HepG2 (cell line): ENCODE results near the gene PAGE5.

ENCODE experiments used
- CTCF ChIP-seq: sonication (generic); formaldehyde crosslinking; IDR thresholded peaks from 2 replicates; pipeline ENCODE4 v1.5.0; 2020; ENCODE audit warnings: mild to moderate bottlenecking, missing genetic modification reagents, moderate library complexity
- GATAD2A ChIP-seq: IDR thresholded peaks from 2 replicates; pipeline ENCODE4 v1.6.1; 2016
- U2AF1 ChIP-seq: fragments of 200-400 bp; formaldehyde crosslinking; optimal IDR thresholded peaks from 2 replicates; pipeline ENCODE3; 2017; ENCODE audit warnings: mild to moderate bottlenecking, low read depth, low read length
- ZNF180 ChIP-seq: sonication (generic); formaldehyde crosslinking; IDR thresholded peaks from 2 replicates; pipeline ENCODE4 v1.4.0; 2020; ENCODE audit warnings: low read depth, missing genetic modification reagents, borderline replicate concordance
- ZNF317 ChIP-seq: sonication (generic); formaldehyde crosslinking; IDR thresholded peaks from 2 replicates; pipeline ENCODE4 v1.5.0; 2020; ENCODE audit warnings: mild to moderate bottlenecking, missing genetic modification reagents
- ZNF678 ChIP-seq: sonication (generic); formaldehyde crosslinking; IDR thresholded peaks from 2 replicates; pipeline ENCODE4 v1.4.0; 2020; ENCODE audit warnings: mild to moderate bottlenecking, missing genetic modification reagents
- ZNF687 ChIP-seq: sonication (generic); formaldehyde crosslinking; IDR thresholded peaks from 2 replicates; pipeline ENCODE4 v1.5.1; 2020; ENCODE audit warnings: mild to moderate bottlenecking, missing genetic modification reagents, moderate library complexity

- no peak for TF ChIP-seq ZNF317 (CRISPR knock-in tag)
- no peak for TF ChIP-seq U2AF1
- TF ChIP-seq ZNF687 = no peak
- TF ChIP-seq CTCF (CRISPR knock-in tag) = no peak
- TF ChIP-seq GATAD2A (CRISPR knock-in tag) = no peak
- TF ChIP-seq ZNF180 (CRISPR knock-in tag) = no peak
- TF ChIP-seq ZNF678 (CRISPR knock-in tag) = no peak
Observed at GRCh38 chrX:55201930-55202579, 18.1 kb upstream of the PAGE5 start.
